ENCODE results near the gene OR13C8.
"Not testable (repeated sequence)": the region's sequence is repeated elsewhere in the genome, so short reads cannot be mapped to it uniquely, and the experiment has no call there.

OR13C8 gene

GRCh38 chr9:104568868-104569267 is at the start of gene OR13C8:
OR13C8 (plus strand) TSS chr9:104569168; CDS start chr9:104569168, 0 bp downstream.
- no peak for DNase-seq (ENCODE audit: low read depth)

- DNase-seq (ENCODE audit: low read depth), result not testable (repeated sequence)
Observed at GRCh38 chr9:104520241-104520640, 48.7 kb upstream of the OR13C8 start.

- DNase-seq (ENCODE audit: low read depth), result no peak
Observed at GRCh38 chr9:104527109-104527508, 41.9 kb upstream of the OR13C8 start, which contains the start of gene OR13C4. OR13C4 (minus strand) TSS chr9:104527209; CDS start chr9:104527209, 0 bp downstream.

- no peak for DNase-seq (ENCODE audit: low read depth)
Observed at GRCh38 chr9:104536756-104537155, 32.2 kb upstream of the OR13C8 start, which contains the start of gene OR13C3. OR13C3 (minus strand) TSS chr9:104536856; CDS start chr9:104536723, 133 bp downstream.

- no peak for DNase-seq (ENCODE audit: low read depth)
Observed at GRCh38 chr9:104539275-104539674, 29.7 kb upstream of the OR13C8 start.

- no peak for DNase-seq (ENCODE audit: low read depth)
Observed at GRCh38 chr9:104544644-104545043, 24.3 kb upstream of the OR13C8 start.

- DNase-seq (ENCODE audit: low read depth), result no peak
Observed at GRCh38 chr9:104553261-104553660, 15.7 kb upstream of the OR13C8 start.

- DNase-seq (ENCODE audit: low read depth), result no peak
Observed at GRCh38 chr9:104555521-104555920, 13.4 kb upstream of the OR13C8 start.

- DNase-seq (ENCODE audit: low read depth), result no peak
Observed at GRCh38 chr9:104556830-104557634, 11.9 kb upstream of the OR13C8 start.

- no peak for DNase-seq (ENCODE audit: low read depth)
Observed at GRCh38 chr9:104564358-104564757, 4.6 kb upstream of the OR13C8 start.

- DNase-seq (ENCODE audit: low read depth), result no peak
Observed at GRCh38 chr9:104572612-104573011, 3.6 kb downstream of the OR13C8 start.

- DNase-seq (ENCODE audit: low read depth), result no peak
Observed at GRCh38 chr9:104575456-104575855, 6.5 kb downstream of the OR13C8 start.

GRCh38 chr9:104577263-104577662 is 8.3 kb downstream of the OR13C8 start:
- DNase-seq (ENCODE audit: low read depth), result no peak

GRCh38 chr9:104580562-104580961 is 11.6 kb downstream of the OR13C8 start:
- DNase-seq (ENCODE audit: low read depth), result no peak

- no peak for DNase-seq (ENCODE audit: low read depth)
Observed at GRCh38 chr9:104586496-104587180, 17.7 kb downstream of the OR13C8 start.

GRCh38 chr9:104589626-104590025 is 20.7 kb downstream of the OR13C8 start:
- no peak for DNase-seq (ENCODE audit: low read depth)

GRCh38 chr9:104598749-104599148 is 29.8 kb downstream of the OR13C8 start:
- not testable (repeated sequence) for DNase-seq (ENCODE audit: low read depth)

- DNase-seq (ENCODE audit: low read depth), result not testable (repeated sequence)
Observed at GRCh38 chr9:104599313-104599712, 30.3 kb downstream of the OR13C8 start, which contains the start of gene OR13C5. OR13C5 (minus strand) TSS chr9:104599413; CDS start chr9:104599413, 0 bp downstream.

- no peak for DNase-seq (ENCODE audit: low read depth)
Observed at GRCh38 chr9:104604801-104605200, 35.8 kb downstream of the OR13C8 start.

- not testable (repeated sequence) for DNase-seq (ENCODE audit: low read depth)
Observed at GRCh38 chr9:104605527-104605926, 36.6 kb downstream of the OR13C8 start, which contains the start of gene OR13C2. OR13C2 (minus strand) TSS chr9:104605627; CDS start chr9:104605627, 0 bp downstream.

GRCh38 chr9:104606152-104606551 is 37.2 kb downstream of the OR13C8 start:
- no peak for DNase-seq (ENCODE audit: low read depth)

- no peak for DNase-seq (ENCODE audit: low read depth)
Observed at GRCh38 chr9:104608336-104608735, 39.4 kb downstream of the OR13C8 start.

GRCh38 chr9:104611213-104611612 is 42.2 kb downstream of the OR13C8 start:
- no peak for DNase-seq (ENCODE audit: low read depth)
